Activated gamma-delta T cell (primary cell): ENCODE data around the gene HMGN5.

ENCODE experiments used
- DNase-seq: peaks from one replicate; lab custom pipeline; 2025; lab: John Stamatoyannopoulos, UW

The HMGN5 gene

GRCh38 chrX:81120258-81120935, 81.3 kb downstream of the HMGN5 start:
- no peak for DNase-seq

- no peak for DNase-seq
Observed at GRCh38 chrX:81114757-81115156, 87.0 kb downstream of the HMGN5 start.

GRCh38 chrX:81110286-81110685, 91.4 kb downstream of the HMGN5 start:
- no peak for DNase-seq

- no peak for DNase-seq
Observed at GRCh38 chrX:81082649-81083048, 119.1 kb downstream of the HMGN5 start.
